NOMO-1 treated with dmso at 0.1 percent for 144 hours (cell line): ENCODE results near the gene PIM3.
"Not testable (repeated sequence)": the region's sequence is repeated elsewhere in the genome, so short reads cannot be mapped to it uniquely, and the experiment has no call there.

Experiments used
- DNase-seq: peaks from one replicate; lab custom pipeline; 2025; ENCODE audit not compliant: unreplicated experiment; lab: John Stamatoyannopoulos, UW

Gene PIM3

DNA sequence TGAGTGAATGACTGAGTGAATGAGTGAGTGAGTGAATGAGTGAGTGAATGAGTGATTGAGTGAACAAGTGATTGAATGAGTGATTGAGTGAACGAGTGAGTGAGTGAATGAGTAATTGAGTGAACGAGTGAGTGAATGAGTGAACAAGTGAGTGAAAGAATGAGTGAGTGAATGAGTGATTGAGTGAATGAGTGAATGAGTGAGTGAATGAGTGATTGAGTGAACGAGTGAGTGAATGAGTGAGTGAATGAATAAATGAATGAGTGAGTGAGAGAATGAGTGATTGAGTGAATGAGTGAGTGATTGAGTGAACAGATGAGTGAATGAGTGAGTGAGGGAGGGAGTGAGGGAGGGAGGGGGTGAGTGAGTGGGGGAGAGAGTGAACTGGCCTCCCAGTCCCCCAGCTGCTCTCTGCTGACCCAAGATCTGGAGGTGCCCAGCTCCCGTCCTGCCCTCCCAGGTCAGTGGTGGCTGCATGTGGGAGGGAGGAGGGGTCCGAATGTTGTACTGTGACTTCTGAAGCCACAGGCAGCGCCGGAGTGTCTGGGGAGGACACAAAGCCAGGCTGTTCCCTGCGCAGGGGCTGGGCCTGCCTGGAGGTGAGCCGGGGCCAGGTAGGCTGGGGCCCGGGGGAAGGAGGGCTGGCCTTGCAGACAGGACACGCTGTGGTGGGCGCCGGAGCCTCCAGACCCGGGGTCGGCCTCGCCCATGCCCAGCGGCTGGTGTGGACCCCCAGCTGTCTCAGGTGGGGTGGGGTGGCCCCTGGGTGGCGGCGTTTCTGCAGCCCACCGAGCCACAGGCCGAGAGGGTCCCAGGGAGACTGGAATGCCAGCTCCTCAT lies 17.8 kb upstream of the PIM3 start:
- DNase-seq = no peak

- DNase-seq = no peak
Observed at GRCh38 chr22:49943405-49943765, 17.2 kb upstream of the PIM3 start.

DNA sequence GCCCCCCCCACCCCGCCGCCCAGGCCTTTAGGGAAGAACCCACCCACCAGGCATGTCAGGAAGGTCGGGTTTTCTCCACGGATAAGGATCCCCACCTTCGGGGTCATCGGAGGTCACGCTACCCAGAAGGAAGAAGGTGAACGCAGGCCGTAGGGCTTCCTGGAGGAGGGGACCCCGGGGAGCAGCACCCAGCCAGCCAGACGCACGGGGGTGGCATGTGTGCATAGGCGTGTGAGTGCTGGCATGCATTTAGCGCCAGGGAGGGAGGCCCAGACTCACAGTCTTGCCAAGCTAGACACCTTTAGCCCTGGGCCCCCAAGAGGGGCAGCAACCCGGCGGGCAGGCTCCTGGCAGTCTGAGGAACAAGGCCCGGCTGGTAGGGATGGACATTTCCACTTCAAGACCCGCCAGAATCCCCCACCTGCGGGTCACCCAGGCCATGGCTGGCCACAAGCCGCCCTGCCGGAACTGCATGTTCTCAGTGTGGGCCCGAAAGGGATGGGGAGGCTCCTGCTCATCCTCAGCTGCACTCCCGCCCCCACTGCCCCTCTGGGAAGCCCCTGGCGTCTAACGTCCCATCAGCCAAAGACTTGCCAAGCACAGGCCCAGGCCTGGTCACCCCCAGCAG lies 16.7 kb upstream of the PIM3 start:
- DNase-seq = no peak

GRCh38 chr22:49944399-49944891 lies 16.1 kb upstream of the PIM3 start:
- DNase-seq = no peak

DNA sequence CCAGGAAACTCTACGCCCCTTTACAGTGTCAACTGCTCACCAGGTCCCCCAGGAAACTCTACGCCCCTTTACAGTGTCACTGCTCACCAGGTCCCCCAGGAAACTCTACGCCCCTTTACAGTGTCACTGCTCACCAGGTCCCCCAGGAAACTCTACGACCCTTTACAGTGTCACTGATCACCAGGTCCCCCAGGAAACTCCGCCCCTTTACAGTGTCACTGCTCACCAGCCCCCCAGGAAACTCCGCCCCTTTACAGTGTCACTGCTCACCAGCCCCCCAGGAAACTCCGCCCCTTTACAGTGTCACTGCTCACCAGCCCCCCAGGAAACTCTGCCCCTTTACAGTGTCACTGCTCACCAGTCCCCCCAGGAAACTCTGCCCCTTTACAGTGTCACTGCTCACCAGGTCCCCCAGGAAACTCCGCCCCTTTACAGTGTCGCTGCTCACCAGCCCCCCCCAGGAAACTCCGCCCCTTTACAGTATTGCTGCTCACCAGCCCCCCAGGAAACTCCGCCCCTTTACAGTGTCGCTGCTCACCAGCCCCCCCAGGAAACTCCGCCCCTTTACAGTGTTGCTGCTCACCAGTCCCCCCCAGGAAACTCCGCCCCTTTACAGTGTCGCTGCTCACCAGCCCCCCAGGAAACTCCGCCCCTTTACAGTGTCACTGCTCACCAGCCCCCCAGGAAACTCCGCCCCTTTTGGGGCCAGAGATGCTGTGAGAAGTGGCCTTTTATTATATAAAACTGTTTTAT lies 15.4 kb upstream of the PIM3 start:
- DNase-seq = not testable (repeated sequence)

DNA sequence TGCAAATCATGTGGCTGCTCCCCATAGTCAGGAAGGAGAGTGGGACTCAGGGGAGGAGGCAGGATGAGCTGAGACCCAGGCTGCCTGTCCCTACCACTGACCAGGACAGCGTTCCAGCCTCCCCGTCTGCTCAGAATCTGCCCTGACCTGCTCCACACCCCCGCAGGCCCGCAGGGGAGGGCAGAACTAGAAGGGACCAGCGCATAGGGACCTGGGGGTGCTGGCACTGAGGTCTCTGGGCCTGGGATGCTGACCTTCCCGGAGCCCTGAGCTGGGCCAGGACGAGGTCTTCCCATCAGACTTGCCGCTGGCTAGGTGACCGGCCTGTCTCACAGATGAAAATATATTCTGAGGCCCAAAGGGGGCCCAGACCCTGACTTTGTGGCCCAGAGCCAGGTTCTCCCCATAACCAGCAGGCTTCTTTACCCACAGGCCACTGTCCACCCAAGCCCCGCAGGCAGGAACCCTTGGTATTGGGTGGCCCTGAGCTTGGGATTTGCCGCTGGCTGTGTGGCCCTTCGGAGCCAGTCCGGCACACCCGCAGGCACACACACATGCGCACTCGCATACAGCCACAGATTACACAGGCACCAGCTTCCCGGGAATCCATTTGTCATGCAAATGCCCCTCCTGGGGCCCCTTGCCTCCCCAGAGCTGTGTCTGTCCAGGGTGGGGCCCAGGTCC lies 13.8 kb upstream of the PIM3 start:
- DNase-seq = no peak

DNA sequence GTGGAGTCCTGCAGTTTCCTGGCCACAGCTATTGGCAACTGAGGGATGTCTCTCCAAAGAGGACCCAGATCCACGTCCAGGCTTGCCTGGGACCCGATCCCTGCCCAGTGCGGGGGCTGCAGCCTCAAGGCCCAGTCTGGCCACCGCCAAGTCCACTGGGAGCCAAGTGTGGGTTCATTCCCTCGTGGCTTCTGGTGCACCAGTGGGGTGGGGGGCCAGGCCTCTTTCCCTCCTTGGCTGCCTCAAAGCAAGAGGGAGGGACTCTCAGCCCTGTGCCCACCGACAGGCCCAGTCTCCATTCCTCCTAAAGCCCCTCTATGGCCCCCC lies 13.3 kb upstream of the PIM3 start:
- DNase-seq = no peak

DNA sequence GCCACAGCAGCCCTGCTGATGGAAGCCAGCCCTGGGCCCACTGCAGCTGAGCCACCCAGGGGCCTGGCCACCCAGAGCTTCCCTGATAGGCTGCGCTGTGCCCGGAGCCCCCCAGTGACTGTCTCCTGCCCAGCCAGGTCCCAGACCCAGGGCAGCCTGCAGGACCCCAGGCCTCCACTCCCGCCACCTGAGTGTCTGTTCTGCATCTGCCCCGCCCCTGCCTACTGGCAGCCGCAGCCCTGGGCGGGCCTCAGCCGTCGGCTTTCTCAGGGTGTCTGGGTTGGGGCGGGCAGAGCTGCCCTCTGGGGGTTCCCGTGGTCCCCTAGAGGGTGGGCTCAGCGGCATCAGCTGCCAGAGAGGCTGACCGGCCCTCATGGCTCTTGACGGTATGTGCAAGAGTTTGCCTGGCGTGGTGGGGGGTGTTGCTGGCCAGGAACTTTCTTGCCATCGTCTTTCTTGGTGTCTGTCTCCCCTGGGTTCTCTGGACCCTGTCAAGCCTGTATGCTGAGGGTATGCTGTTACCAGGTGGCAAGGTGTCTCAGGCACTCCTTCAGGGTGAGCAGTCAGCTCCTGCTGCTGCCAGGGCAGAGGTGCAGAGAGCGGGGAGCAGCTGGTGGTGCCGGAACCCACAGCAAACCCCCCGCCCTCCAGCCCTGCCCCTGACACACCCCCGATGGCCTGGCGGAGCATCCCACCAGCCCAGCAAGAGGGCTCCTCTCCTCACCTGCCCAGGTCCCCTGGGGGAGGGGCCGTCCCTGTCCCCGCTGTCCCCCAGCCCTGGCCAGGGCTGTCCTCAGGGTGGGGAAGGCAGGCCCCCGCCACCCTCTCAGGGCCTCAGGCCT lies 12.2 kb upstream of the PIM3 start:
- no peak for DNase-seq

GRCh38 chr22:49948958-49949913 lies 11.3 kb upstream of the PIM3 start:
- DNase-seq = no peak

GRCh38 chr22:49949914-49950292 lies 10.7 kb upstream of the PIM3 start:
- no peak for DNase-seq

GRCh38 chr22:49950396-49950994 lies 10.1 kb upstream of the PIM3 start:
- no peak for DNase-seq

DNA sequence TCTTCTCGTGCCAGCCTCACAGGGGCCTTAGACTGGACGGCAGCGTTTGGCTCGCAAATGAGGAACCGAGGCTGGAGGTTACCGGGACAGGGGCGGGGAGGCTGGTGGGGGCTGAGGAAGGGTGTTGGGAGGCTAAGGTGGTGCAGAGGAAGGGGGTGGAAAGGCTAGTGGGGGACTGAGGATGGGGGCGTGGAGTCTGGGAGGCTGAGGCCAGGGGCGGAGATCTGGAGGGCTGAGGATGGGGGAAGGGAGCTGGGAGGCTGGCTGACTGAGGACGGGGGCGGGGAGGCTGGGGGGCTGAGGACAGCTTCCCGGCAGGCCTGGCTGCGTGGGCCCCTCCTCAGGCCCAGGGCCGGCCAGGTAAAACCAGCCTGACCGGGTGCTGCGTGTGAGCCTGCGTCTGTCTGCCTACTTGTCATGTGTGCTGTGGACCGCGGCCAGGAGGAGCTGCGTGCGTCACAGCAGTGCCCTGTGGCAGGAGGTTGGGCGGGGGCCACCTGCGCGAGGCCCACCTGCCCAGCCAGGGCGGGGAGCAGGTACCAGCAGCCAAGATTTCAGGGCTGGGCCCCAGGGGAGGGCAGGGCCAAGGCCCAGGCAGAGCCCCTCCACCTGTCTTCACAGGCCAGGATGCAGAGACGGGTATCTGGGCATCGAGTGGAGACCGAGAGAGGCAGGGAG lies 9.4 kb upstream of the PIM3 start:
- DNase-seq = peak; percentile 16

DNA sequence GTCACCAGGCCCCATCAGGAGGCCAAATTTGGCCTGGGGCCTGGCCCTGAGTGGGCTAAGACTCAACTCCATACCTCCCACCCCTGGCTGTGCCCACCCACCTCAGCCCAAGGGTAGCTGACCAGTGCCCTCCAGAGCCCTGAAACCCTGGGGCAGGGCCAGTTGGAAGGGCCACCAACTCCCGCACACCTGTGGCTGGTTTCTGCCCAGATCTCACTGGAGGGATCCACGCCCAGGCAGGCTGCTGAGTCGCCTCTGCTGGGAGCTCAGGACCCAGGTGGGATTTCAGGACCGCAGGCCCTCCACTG lies 8.9 kb upstream of the PIM3 start:
- DNase-seq = no peak

DNA sequence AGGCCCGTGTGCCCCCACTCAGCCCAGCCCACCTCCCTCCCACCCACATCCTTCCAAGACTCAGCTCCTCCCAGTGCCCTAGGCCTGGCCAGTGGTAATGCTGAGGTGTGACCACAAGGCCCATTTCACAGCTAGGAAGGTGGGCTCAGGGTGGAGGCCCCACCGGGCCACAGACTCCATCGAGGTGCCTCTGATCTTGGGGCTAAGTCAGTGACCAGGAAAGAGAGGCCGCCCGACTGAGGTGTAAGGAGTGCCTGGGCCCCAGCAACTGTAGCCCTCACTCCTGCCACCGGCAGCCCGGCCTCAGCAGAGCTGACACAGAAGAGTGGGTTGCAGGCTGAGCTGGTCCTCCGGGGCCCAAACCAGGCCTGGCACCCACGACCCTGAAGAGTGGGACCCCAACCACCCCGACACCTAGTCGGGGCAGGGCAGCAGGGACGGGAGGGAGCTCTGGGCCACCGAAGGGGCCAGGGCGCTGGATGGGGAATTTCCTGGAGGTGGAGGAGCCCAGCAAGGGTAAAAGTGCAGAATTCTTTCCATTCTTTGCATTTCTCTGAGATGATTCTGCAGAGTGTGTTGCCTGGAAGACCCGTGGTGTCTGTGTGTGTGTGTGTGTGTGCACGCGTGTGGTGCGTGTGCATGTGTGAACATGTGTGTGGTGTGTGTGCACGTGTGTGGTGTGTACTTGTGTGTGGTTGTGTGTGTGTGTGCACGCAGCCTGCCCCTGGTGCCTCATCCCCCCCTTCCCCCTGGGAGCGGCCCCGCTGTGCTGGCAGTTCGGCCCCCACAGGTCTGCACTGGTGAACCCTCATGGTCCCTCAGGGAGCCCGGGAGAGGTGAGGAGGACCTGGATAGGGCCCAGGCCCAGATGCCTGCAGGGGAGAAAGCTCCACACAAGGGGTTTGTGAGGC lies 8.3 kb upstream of the PIM3 start:
- no peak for DNase-seq

GRCh38 chr22:49953027-49953679 lies 7.4 kb upstream of the PIM3 start:
- peak; percentile 17 for DNase-seq

DNA sequence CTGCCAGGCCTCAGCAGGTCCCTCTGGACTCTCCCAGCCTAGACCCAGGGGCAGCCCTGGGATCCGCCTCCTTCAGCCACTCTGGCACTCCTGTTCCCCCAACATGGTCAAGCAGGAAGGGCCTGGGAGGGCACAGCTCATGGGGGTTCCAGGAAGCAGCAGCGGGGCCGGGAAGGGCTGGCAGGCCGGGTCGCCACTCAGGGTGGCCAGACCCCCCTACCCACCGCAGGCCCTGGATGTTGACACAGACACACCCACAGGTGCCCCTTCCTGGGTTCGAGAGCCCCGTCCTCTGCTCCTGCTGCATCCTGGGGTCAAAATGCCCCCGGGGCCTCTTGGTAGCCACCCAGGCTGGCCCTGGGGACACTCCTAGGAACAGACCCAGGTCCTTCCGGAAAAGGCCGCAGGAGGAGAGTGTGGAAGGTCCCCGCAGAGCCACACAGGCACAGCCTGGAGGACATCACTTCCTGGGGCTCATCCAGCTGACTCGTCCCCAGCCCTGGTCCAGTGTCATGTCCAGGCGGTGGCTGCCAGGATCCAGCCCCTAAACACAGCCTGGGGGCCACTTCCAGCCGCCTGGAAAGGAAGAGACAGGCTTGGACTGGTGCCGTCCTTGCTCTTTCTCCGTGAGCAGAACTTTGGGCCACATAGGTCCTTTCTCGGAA lies 6.8 kb upstream of the PIM3 start:
- no peak for DNase-seq

DNA sequence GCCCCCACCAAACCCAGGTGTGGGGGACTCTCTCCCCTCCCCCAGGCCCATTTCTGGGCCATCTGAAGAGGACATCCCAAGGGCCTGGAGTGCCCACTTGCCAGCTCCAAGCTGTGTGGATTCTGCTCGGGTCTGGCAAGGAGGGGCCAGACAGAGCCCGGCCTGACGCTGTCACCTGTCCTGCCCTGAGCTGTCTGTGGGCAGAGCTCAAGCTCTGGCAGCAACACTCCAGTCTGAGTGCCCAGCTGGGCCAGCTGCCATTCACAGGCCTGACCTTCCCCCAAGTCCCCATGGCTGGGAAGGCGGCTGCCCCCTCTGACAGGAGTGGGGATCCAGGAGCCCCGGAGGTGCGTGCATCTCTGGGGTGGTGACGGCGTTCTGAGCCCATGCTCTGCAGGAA lies 6.2 kb upstream of the PIM3 start:
- no peak for DNase-seq
